DOHH2 (cell line): ENCODE results near the gene EIF2AK2.

ENCODE experiments used
- CTCF ChIP-seq: fragments of 200-600 bp; sonication (generic); IDR thresholded peaks from one replicate; pipeline ENCODE4 v1.5.1; 2014; ENCODE audit warnings: antibody characterized with exemption, mild to moderate bottlenecking, low read depth, low read length; ENCODE audit not compliant: poor library complexity, severe bottlenecking
- EZH2phosphoT487 ChIP-seq: fragments of 200-600 bp; sonication (generic); IDR thresholded peaks from 2 replicates; pipeline ENCODE4 v1.6.1; 2017; ENCODE audit warnings: borderline replicate concordance, mild to moderate bottlenecking, antibody characterized with exemption, low read length, moderate library complexity, mixed read lengths

GRCh38 chr2:37191253-37191652, 34.5 kb upstream of the EIF2AK2 start:
- no peak for TF ChIP-seq CTCF
- no peak for TF ChIP-seq EZH2phosphoT487
